Peyer's patch (tissue), 4 donors: ENCODE measurements around the gene STT3B. TPM values are rescaled to one million over a fixed set of nuclear protein-coding genes. Genes with fewer than 3 reads are reported as not detected.

Experiments used
- DNase-seq, 3 donors: peaks; one replicate each; pipeline ENCODE4 v3.0.0-alpha.2; 2017 to 2019
- H3K27ac ChIP-seq, 4 donors: fragments of 200-600 bp; sonication (generic); one replicate each; pipeline ENCODE4 v1.5.1; 2016 to 2019
- H3K27me3 ChIP-seq, 2 donors: fragments of 200-600 bp; sonication (generic); one replicate each; pipeline ENCODE4 v1.5.1; 2019
- H3K36me3 ChIP-seq, 3 donors: fragments of 200-600 bp; sonication (generic); one replicate each; pipeline ENCODE4 v1.5.1; 2016 to 2019
- H3K4me1 ChIP-seq, 4 donors: fragments of 200-600 bp; sonication (generic); one replicate each; pipeline ENCODE4 v1.5.1; 2016 to 2019
- H3K4me3 ChIP-seq, 4 donors: fragments of 200-600 bp; sonication (generic); 1 replicate in 3 of 4; 2 replicates in 1 of 4; pipeline ENCODE4 v1.5.1; 2016 to 2019; ENCODE audit warnings: mild to moderate bottlenecking in 1 of 4
- H3K9me3 ChIP-seq, 4 donors: fragments of 200-600 bp; sonication (generic); one replicate each; pipeline ENCODE4 v1.5.1; 2016 to 2019; ENCODE audit warnings: mild to moderate bottlenecking in 1 of 4
- POLR2A ChIP-seq, 2 donors: fragments of 450-650 bp; IDR thresholded peaks; one replicate each; pipeline ENCODE4 v1.5.1; 2017; ENCODE audit warnings: antibody characterized with exemption in 2 of 2, mild to moderate bottlenecking in 2 of 2, moderate library complexity in 2 of 2
- total RNA-seq, 4 donors: library from RNA; depleted of rRNA; stranded (reverse); fragments of >200 nt; gene quantifications; one replicate each; pipeline ENCODE4 v1.1.0, GENCODE V29; 2016
- TF ChIP-seq, protein P1 (sequence below), 6 experiments: fragments of 450-650 bp in 4 of 6; fragments of 200-600 bp in 2 of 6; sonication (generic) in 1 of 6; IDR thresholded peaks; one replicate each; pipeline ENCODE4 v1.5.1; 2017 to 2019; ENCODE audit warnings: antibody characterized with exemption in 6 of 6, mild to moderate bottlenecking in 3 of 6, moderate library complexity in 1 of 6

STT3B gene
- total RNA-seq, 4 donors from 2014 or later, result 83.9 to 179 (median 144) TPM

DNA sequence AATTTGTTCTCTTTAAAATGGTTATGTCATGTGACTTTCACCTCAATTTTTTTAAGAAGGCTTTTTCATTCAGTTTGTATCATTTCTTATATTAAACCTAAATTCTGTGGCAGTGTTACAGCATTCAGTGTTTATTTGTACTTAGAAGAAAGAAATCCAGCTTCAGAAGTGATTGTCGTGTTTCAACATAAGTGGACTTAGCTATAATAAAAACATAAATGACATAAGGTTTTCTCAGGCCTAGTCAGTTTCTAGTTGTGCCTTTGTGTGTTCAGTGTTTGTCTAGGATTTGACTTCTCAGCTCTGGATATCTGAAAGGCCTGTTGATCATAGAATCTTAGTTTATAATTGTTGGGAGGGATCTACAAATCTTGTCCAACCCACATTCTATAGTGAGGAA lies 80.5 kb downstream of the STT3B start:
- Histone ChIP-seq H3K4me1 (no peaks in the 10 kb centered on the region), H3K27me3 (no peaks in the 10 kb centered on the region), H3K36me3 (peaks cover 0 to 9% (median 0%) of the 10 kb centered on the region in 3 donors), H3K9me3 (no peaks in the 10 kb centered on the region), H3K27ac (no peak overlapping the region), H3K4me3 (no peak overlapping the region)
- TF ChIP-seq, protein P1, sequence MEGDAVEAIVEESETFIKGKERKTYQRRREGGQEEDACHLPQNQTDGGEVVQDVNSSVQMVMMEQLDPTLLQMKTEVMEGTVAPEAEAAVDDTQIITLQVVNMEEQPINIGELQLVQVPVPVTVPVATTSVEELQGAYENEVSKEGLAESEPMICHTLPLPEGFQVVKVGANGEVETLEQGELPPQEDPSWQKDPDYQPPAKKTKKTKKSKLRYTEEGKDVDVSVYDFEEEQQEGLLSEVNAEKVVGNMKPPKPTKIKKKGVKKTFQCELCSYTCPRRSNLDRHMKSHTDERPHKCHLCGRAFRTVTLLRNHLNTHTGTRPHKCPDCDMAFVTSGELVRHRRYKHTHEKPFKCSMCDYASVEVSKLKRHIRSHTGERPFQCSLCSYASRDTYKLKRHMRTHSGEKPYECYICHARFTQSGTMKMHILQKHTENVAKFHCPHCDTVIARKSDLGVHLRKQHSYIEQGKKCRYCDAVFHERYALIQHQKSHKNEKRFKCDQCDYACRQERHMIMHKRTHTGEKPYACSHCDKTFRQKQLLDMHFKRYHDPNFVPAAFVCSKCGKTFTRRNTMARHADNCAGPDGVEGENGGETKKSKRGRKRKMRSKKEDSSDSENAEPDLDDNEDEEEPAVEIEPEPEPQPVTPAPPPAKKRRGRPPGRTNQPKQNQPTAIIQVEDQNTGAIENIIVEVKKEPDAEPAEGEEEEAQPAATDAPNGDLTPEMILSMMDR (IDR thresholded peaks at IDR 0.05), result no peak
- TF ChIP-seq POLR2A (IDR thresholded peaks at IDR 0.05), result no peak
- no peak for DNase-seq

DNA sequence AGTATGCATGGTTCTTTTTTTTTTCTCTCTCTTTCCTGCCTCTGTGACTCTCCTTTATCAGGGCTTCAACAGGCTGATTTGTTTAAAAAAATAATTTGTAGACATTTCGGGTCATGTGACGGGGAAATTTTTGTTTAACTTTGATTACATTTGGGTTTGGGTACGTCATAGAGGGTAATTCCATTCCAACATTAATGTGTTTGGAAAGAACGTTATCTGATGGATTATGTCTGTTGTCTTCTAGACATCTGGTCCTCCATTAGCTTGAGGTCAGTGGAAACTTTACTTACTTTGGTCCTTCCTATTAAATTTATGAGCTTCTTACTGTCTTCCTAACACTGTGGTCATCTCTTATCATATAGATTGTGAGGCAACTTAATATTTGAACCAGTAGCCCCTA lies 80.9 kb downstream of the STT3B start:
- Histone ChIP-seq H3K27ac (no peak overlapping the region), H3K4me1 (no peaks in the 10 kb centered on the region), H3K27me3 (no peaks in the 10 kb centered on the region), H3K4me3 (no peak overlapping the region), H3K36me3 (peaks cover 0 to 9% (median 0%) of the 10 kb centered on the region in 3 donors), H3K9me3 (no peaks in the 10 kb centered on the region)
- DNase-seq, result no peak
- TF ChIP-seq POLR2A (IDR thresholded peaks at IDR 0.05), result no peak
- TF ChIP-seq, protein P1 (IDR thresholded peaks at IDR 0.05), result no peak

DNA sequence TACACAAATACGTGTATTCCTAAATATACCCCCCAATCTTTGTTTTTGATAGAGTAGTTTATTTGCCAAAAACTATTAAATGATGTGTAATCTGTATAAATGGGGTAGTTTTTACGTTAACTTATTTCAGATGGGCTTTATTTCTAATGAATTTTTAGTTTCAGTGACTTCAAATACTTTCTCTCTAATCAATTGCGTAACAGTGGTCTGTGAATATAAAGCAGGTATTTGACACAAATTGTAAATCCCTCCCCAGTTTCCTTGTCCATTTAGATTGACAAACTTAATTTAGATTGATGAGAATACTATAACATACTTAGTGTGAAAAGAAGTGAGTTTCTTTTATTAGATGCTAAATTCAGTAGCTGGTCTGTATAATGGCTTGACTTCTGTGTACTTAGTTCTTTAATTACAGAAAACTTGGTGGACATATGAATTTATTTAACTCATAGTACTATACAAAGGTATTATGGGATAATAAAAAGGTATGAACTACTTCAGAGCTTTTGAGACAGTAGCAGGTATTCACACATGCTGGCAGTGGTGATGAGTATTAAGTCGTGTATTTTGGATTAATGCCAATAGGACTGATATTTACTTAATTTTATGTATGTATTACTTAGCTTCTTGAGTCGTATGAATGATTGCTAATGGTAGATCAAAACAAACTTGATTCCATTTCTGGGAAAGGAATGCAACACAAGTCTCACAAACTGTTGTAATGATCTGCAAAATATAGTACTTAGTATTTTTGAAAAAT lies 81.6 kb downstream of the STT3B start:
- TF ChIP-seq POLR2A (IDR thresholded peaks at IDR 0.05), result no peak
- TF ChIP-seq, protein P1 (IDR thresholded peaks at IDR 0.05), result no peak
- DNase-seq, result no peak
- H3K9me3 ChIP-seq, result no peaks in the 10 kb centered on the region

DNA sequence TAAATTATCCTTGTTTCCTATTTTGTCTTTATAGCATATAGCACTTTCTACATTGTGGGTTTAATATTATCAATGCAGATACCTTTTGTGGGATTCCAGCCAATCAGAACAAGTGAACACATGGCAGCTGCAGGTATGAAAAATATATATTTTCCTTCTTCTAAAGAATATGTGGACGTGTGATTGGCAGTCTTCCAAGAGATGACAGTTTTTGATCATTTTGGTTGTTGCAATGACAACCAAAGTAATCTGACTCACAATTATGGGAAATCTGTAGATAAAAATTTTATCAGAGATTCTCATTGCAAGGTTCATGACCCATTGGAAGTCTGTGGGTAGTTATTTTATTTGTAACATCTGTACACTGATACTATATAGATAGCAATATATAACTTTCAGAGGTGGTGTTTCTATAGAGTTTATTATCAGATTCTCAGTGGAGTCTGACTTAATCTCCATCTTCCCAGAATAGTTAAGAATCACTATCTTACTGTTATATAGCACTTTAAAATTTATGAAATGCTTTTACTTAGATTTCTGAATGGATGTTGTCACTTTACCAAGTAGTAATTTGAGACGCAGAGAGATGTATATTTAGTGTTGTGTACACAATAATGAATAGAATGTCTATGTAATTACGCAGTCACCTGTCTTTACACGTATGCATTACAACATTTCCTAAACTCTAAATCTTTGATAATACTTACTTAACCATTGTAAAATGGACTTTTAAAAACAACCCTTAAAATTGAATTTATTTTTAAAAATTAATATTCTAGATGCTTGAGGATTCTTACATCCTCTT lies 82.5 kb downstream of the STT3B start:
- Histone ChIP-seq H3K9me3 (no peaks in the 10 kb centered on the region), H3K4me3 (no peak overlapping the region), H3K36me3 (peaks cover 0 to 23% (median 0%) of the 10 kb centered on the region in 3 donors), H3K4me1 (no peaks in the 10 kb centered on the region), H3K27ac (no peak overlapping the region), H3K27me3 (no peaks in the 10 kb centered on the region)
- TF ChIP-seq, protein P1 (IDR thresholded peaks at IDR 0.05), result no peak
- no peak for TF ChIP-seq POLR2A (IDR thresholded peaks at IDR 0.05)
- DNase-seq, result no peak

More for the DNA sequence above, 81.6 kb downstream of the STT3B start:
- peaks cover 0 to 15% (median 0%) of the 10 kb centered on the region in 3 donors for H3K36me3 ChIP-seq
- H3K4me1 ChIP-seq, result no peaks in the 10 kb centered on the region
- no peaks in the 10 kb centered on the region for H3K27me3 ChIP-seq
- H3K4me3 ChIP-seq, result no peak overlapping the region
- no peak overlapping the region for H3K27ac ChIP-seq

DNA sequence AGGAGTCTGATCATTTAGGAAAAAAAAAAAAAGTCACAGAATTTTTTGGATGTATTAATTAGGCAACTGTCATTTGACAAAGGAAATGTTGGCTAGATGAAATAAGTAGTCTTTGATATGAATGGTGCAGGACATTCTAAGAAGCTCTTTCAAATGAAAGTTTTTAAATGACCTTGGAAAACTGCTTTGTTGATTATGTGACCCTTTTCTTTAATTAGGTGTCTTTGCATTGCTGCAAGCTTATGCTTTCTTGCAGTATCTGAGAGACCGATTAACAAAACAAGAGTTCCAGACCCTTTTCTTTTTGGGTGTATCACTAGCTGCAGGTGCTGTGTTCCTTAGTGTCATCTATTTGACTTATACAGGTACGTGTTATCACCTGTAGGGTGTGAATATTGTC lies 84.0 kb downstream of the STT3B start:
- TF ChIP-seq, protein P1 (IDR thresholded peaks at IDR 0.05), result no peak
- no peak for TF ChIP-seq POLR2A (IDR thresholded peaks at IDR 0.05)
- H3K4me1 ChIP-seq, result no peaks in the 10 kb centered on the region
- DNase-seq, result no peak
- H3K36me3 ChIP-seq, result peaks cover 0 to 36% (median 0%) of the 10 kb centered on the region in 3 donors
- no peak overlapping the region for H3K27ac ChIP-seq
- H3K9me3 ChIP-seq, result no peaks in the 10 kb centered on the region
- H3K27me3 ChIP-seq, result no peaks in the 10 kb centered on the region
- H3K4me3 ChIP-seq, result no peak overlapping the region
